Central memory CD8-positive, alpha-beta T cell (primary cell): ENCODE results near the gene NSMF.

Source experiments
- ATAC-seq: fragments of 150-1000 bp; cut with Tn5 transposase; replicated peaks from 2 replicates; pipeline ENCODE4 v1.10.0; 2022; ENCODE audit warnings: mild to moderate bottlenecking, moderate FRiP score, moderate number of reproducible peaks; ENCODE audit not compliant: poor library complexity, severe bottlenecking; ENCODE audit errors: extremely low read depth
- DNase-seq, 2 donors: peaks; one replicate each; pipeline ENCODE4 v3.0.0; 2021; ENCODE audit warnings: low spot score in 2 of 2
- H3K27ac Mint-ChIP-seq: one replicate; pipeline ENCODE4 v1.8.0; 2022; ENCODE audit warnings: low read depth, mild to moderate bottlenecking, moderate library complexity, mixed read lengths
- H3K27me3 Mint-ChIP-seq: one replicate; pipeline ENCODE4 v1.8.0; 2022; ENCODE audit warnings: mixed read lengths
- H3K36me3 Mint-ChIP-seq: one replicate; pipeline ENCODE4 v1.8.0; 2022; ENCODE audit warnings: mild to moderate bottlenecking, moderate library complexity, mixed read lengths; ENCODE audit not compliant: insufficient read depth
- H3K4me1 Mint-ChIP-seq: one replicate; pipeline ENCODE4 v1.8.0; 2022; ENCODE audit warnings: mixed read lengths
- H3K4me3 Mint-ChIP-seq: one replicate; pipeline ENCODE4 v1.8.0; 2022; ENCODE audit warnings: mild to moderate bottlenecking, moderate library complexity, mixed read lengths
- H3K9me3 Mint-ChIP-seq: one replicate; pipeline ENCODE4 v1.8.0; 2022; ENCODE audit warnings: mixed read lengths

Gene NSMF

GRCh38 chr9:137497921-137498719 lies 39.0 kb upstream of the NSMF start:
- Mint-ChIP-seq H3K27me3 (no peaks in the 10 kb centered on the region), H3K4me1 (no peaks in the 10 kb centered on the region), H3K9me3 (no peaks in the 10 kb centered on the region), H3K27ac (no peak overlapping the region), H3K4me3 (no peak overlapping the region), H3K36me3 (peaks cover 20% of the 10 kb centered on the region)
- DNase-seq (no peak), ATAC-seq (no peak)

DNA sequence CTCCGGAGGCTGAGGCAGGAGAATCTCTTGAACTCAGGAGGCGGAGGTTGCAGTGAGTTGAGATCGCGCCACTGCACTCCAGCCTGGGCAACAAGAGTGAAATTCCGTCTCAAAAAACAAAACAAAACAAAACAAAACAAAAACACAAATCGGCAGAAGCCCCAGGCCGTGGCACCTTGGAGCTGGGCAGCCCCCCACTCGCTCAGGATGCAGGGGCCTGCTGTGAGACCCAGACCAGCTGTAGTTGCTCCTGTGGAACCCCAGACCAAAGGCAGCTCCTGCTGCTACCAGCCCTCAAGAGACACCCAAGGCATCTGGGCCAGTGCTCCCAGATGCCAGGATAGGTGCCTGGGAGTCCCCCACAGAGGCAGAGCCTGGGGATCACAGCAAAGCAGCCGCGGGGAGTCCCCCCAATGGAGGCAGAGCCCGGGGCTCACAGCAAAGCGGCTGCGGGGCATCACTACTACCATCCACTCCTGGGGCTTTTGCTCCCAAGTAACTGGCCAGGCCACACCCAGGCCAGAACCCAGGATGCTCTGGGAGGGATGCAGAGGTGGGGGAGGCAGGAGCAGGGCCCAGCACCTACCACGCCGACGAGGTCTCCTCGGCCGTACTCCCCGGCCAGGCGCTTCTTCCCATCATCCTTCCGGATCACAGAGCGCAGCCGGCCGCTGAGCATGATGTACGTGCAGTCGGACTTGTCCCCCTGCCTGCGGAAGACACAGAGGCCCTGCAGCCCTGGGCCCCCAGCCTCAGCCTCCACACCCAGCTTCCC lies 37.7 kb upstream of the NSMF start:
- H3K27me3 Mint-ChIP-seq = no peaks in the 10 kb centered on the region
- no peak overlapping the region for H3K27ac Mint-ChIP-seq
- no peak for DNase-seq
- no peaks in the 10 kb centered on the region for H3K9me3 Mint-ChIP-seq
- H3K36me3 Mint-ChIP-seq = peaks cover 8% of the 10 kb centered on the region
- H3K4me3 Mint-ChIP-seq = no peak overlapping the region
- ATAC-seq = no peak
- H3K4me1 Mint-ChIP-seq = peaks cover 3% of the 10 kb centered on the region

GRCh38 chr9:137494550-137495351 lies 35.6 kb upstream of the NSMF start:
- Mint-ChIP-seq H3K9me3 (no peaks in the 10 kb centered on the region), H3K4me3 (no peak overlapping the region), H3K4me1 (peaks cover 9% of the 10 kb centered on the region), H3K36me3 (peaks cover 2% of the 10 kb centered on the region), H3K27ac (no peak overlapping the region), H3K27me3 (no peaks in the 10 kb centered on the region)
- DNase-seq (no peak), ATAC-seq (no peak)

- H3K27me3 Mint-ChIP-seq = no peaks in the 10 kb centered on the region
These were observed 35.0 kb upstream of the NSMF start for GRCh38 chr9:137494104-137494544.

DNA sequence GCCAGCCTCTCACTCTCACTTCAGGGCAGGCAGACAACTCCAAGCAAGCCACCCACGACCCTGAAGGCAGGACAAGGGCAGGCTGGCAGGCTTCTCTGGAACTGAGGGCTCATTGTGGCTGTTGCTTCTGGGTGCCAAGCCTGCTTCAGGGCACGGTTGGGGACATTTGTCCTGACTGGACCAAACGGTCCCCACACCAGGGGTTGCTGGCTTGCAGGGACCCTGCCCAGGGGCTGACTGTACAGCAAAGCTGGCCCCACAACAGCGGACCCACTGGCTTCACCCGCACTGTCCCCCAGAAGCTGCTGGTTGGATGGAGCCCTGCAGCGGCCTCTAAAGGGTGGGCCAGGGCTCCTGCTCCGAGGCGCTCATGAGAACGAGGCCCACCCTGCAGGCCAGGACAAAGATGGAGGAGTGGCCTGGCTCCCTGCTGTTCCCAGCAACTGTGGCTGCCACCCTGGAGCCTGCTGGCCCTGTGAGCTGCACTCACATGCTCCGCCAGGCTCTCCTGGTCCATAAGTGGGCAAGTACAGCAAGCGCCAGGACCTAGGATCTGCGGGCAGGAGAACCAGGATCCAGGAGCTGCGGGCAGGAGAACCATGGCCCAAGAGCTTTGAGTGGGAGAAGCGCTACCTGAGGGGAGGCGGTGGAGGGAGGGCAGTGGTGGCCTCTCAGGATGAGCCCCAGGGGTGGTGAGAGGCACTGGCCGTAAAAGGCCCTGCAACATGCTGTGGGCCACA lies 34.4 kb upstream of the NSMF start:
- H3K27me3 Mint-ChIP-seq = no peaks in the 10 kb centered on the region
- peaks cover 2% of the 10 kb centered on the region for H3K36me3 Mint-ChIP-seq
- DNase-seq (no peak), ATAC-seq (no peak)
- no peak overlapping the region for H3K4me3 Mint-ChIP-seq
- H3K4me1 Mint-ChIP-seq = peaks cover 9% of the 10 kb centered on the region
- H3K9me3 Mint-ChIP-seq = no peaks in the 10 kb centered on the region
- no peak overlapping the region for H3K27ac Mint-ChIP-seq

More at GRCh38 chr9:137494104-137494544, 35.0 kb upstream of the NSMF start:
- Mint-ChIP-seq H3K4me1 (peaks cover 9% of the 10 kb centered on the region), H3K36me3 (peaks cover 2% of the 10 kb centered on the region), H3K9me3 (no peaks in the 10 kb centered on the region), H3K4me3 (no peak overlapping the region), H3K27ac (no peak overlapping the region)
- no peak for DNase-seq
- no peak for ATAC-seq

- H3K9me3 Mint-ChIP-seq = no peaks in the 10 kb centered on the region
- peak; percentile 32 for ATAC-seq
- H3K27me3 Mint-ChIP-seq = no peaks in the 10 kb centered on the region
- no peak for DNase-seq
- H3K27ac Mint-ChIP-seq = no peak overlapping the region
- no peak overlapping the region for H3K4me3 Mint-ChIP-seq
- H3K36me3 Mint-ChIP-seq = peaks cover 2% of the 10 kb centered on the region
- peaks cover 9% of the 10 kb centered on the region for H3K4me1 Mint-ChIP-seq
These were observed 33.6 kb upstream of the NSMF start for GRCh38 chr9:137492464-137493363.

DNA sequence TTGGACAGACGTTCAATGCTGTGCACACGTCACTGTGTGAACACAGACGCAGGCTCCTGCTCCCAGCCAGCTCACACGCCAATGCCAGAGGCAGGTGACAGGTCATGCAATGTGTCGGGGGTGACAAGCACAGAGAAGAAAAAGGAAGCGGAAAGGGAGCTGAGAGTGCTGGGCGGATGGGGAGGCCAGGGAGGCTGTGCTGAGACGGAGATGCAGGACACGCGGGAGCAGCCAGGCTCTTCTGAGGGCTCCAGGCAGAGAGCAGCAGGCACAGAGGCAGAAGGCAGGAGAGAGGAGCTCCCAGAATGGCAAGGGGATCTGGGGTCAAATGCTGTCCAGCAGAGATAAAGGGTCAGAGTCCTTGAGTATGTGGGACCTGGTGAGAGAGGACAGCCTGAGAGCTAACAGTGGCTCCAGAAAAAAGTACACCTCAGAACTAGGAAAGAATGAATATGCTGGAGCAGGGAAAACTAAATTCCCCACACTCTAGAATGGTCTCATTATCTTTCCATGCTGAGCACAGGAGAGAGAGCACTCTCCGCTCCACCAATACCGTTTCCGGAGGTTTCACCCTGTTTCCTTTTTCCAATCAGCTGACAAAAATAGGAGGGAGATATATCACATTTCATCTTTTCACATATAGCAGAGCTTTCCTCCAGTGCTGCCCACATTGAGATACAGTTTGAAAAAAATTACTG lies 32.8 kb upstream of the NSMF start:
- peaks cover 9% of the 10 kb centered on the region for H3K4me1 Mint-ChIP-seq
- ATAC-seq = no peak

GRCh38 chr9:137490532-137491186 lies 31.5 kb upstream of the NSMF start:
- Mint-ChIP-seq H3K4me1 (peaks cover 9% of the 10 kb centered on the region), H3K4me3 (no peak overlapping the region), H3K36me3 (peaks cover 5% of the 10 kb centered on the region), H3K27ac (no peak overlapping the region), H3K27me3 (no peaks in the 10 kb centered on the region), H3K9me3 (no peaks in the 10 kb centered on the region)
- DNase-seq (no peak), ATAC-seq (no peak)

More for the DNA sequence above, 32.8 kb upstream of the NSMF start:
- no peak for DNase-seq
- no peak overlapping the region for H3K27ac Mint-ChIP-seq
- H3K4me3 Mint-ChIP-seq = no peak overlapping the region
- H3K27me3 Mint-ChIP-seq = no peaks in the 10 kb centered on the region
- H3K9me3 Mint-ChIP-seq = no peaks in the 10 kb centered on the region
- peaks cover 2% of the 10 kb centered on the region for H3K36me3 Mint-ChIP-seq

GRCh38 chr9:137488906-137489305 lies 29.8 kb upstream of the NSMF start:
- DNase-seq (no peak), ATAC-seq (no peak)
- Mint-ChIP-seq H3K27ac (no peak overlapping the region), H3K9me3 (no peaks in the 10 kb centered on the region), H3K36me3 (peaks cover 3% of the 10 kb centered on the region), H3K4me3 (no peak overlapping the region), H3K27me3 (no peaks in the 10 kb centered on the region), H3K4me1 (peaks cover 9% of the 10 kb centered on the region)

GRCh38 chr9:137488327-137488653 lies 29.2 kb upstream of the NSMF start:
- DNase-seq (no peak), ATAC-seq (no peak)
- Mint-ChIP-seq H3K27me3 (no peaks in the 10 kb centered on the region), H3K36me3 (peaks cover 3% of the 10 kb centered on the region), H3K9me3 (no peaks in the 10 kb centered on the region), H3K4me1 (peaks cover 9% of the 10 kb centered on the region), H3K27ac (no peak overlapping the region), H3K4me3 (no peak overlapping the region)
